Measurements from ENCODE around the gene FBP1. TPM values are rescaled to one million over a fixed set of nuclear protein-coding genes. Genes with fewer than 3 reads are reported as not detected.

Gene FBP1
- total RNA-seq, 4 donors from 2014 or later = 21.3 to 55.7 (median 44.6) TPM

DNA sequence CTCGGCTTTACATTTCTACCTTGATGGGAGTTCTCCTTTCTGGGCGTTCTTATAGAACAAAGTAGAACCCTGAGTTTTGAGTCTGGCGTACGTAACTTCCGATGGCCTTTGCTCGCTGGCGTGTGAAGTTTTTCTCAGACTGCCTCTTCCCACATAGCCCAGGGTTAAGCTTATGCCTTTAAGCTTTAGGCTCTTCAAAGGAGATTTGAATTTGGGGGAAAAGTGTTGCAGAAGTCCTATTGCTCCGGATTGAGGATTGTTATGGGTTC, 32.0 kb downstream of the FBP1 start:
- H3K4me3 ChIP-seq = no peak overlapping the region
- no peaks in the 10 kb centered on the region for H3K9me3 ChIP-seq
- H3K4me1 ChIP-seq = peaks cover 29 to 74% (median 46%) of the 10 kb centered on the region in 4 donors
- 58 to 61% methylated on average over 2 to 8 of the region's 8 CpGs for WGBS, 2 donors (ENCODE audit: low coverage in 1 of 2)
- in situ Hi-C loops (cut with MboI; ENCODE audit: low pct_ligation_motif_present in 1 of 4, low pct_unique_long_range_greater_than_20kb in 1 of 4, low sequenced_read_pairs in 3 of 4) (no loop called here), intact Hi-C loops (cut with DNase I; ENCODE audit: low total_unique reads) (no loop called here)
- DNase-seq = no peak
- no peaks in the 10 kb centered on the region for H3K27me3 ChIP-seq
- TF ChIP-seq POLR2AphosphoS5 (IDR thresholded peaks at IDR 0.05) = no peak
- TF ChIP-seq, protein P1, sequence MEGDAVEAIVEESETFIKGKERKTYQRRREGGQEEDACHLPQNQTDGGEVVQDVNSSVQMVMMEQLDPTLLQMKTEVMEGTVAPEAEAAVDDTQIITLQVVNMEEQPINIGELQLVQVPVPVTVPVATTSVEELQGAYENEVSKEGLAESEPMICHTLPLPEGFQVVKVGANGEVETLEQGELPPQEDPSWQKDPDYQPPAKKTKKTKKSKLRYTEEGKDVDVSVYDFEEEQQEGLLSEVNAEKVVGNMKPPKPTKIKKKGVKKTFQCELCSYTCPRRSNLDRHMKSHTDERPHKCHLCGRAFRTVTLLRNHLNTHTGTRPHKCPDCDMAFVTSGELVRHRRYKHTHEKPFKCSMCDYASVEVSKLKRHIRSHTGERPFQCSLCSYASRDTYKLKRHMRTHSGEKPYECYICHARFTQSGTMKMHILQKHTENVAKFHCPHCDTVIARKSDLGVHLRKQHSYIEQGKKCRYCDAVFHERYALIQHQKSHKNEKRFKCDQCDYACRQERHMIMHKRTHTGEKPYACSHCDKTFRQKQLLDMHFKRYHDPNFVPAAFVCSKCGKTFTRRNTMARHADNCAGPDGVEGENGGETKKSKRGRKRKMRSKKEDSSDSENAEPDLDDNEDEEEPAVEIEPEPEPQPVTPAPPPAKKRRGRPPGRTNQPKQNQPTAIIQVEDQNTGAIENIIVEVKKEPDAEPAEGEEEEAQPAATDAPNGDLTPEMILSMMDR (IDR thresholded peaks at IDR 0.05) = no peak
- TF ChIP-seq POLR2A (IDR thresholded peaks at IDR 0.05) = no peak
- no peak for TF ChIP-seq EP300 (IDR thresholded peaks at IDR 0.05; ENCODE audit: low read depth)
- H3K36me3 ChIP-seq = no peaks in the 10 kb centered on the region
- peak overlapping the region; percentile 85 to 89 (median 88) for H3K27ac ChIP-seq

DNA sequence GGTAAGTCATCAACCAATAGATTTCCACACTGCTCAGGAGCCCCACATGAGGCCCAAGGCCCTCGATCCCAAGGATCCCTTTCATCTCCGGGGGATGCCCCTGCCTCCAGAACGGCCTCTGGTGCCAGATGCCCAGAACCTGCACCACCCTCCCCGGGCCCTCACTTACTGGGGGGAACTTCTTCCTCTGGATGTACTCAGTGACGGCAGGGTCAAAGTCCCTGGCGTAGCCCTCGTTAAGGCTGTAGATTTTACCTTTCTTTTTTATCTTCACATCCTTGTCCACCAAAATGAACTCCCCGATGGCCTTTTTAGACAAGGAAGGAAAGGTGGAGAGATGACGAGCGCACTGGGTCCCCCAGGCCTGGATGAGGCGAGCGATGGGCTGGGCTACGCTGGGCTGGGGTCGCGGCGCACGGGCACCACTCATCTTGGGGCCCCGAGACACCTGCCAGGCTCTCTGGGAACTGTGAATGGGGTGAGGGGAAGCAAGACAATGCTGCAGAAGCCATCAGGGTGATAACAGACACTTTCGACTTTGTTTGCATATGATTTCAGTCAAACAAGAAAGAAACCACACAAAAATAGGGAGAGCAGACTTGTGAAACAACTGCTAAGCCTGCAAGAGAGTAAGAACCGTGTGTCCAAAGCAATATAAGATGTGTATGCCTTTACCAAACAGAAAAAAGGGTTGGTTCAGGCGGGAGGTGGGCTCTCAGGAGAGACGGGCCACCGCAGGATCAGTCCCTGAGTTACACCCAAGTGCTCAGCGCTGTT, 32.5 kb downstream of the FBP1 start:
- H3K36me3 ChIP-seq = no peaks in the 10 kb centered on the region
- no peaks in the 10 kb centered on the region for H3K27me3 ChIP-seq
- H3K4me1 ChIP-seq = peaks cover 28 to 69% (median 46%) of the 10 kb centered on the region in 4 donors
- peak overlapping the region; percentile 85 to 89 (median 88) for H3K27ac ChIP-seq
- H3K9me3 ChIP-seq = no peaks in the 10 kb centered on the region
- intact Hi-C loops (cut with DNase I; ENCODE audit: low total_unique reads) (no loop called here), in situ Hi-C loops (cut with MboI; ENCODE audit: low pct_ligation_motif_present in 1 of 4, low pct_unique_long_range_greater_than_20kb in 1 of 4, low sequenced_read_pairs in 3 of 4) (no loop called here)
- TF ChIP-seq POLR2AphosphoS5 (IDR thresholded peaks at IDR 0.05) (peak in 2 of 3 donors; percentile 15 to 26), POLR2A (IDR thresholded peaks at IDR 0.05) (no peak)
- 51 to 62% methylated on average over 3 to 24 of the region's 24 CpGs for WGBS, 2 donors (ENCODE audit: low coverage in 1 of 2)
- no peak overlapping the region for H3K4me3 ChIP-seq
- DNase-seq = peak; percentile 63

DNA sequence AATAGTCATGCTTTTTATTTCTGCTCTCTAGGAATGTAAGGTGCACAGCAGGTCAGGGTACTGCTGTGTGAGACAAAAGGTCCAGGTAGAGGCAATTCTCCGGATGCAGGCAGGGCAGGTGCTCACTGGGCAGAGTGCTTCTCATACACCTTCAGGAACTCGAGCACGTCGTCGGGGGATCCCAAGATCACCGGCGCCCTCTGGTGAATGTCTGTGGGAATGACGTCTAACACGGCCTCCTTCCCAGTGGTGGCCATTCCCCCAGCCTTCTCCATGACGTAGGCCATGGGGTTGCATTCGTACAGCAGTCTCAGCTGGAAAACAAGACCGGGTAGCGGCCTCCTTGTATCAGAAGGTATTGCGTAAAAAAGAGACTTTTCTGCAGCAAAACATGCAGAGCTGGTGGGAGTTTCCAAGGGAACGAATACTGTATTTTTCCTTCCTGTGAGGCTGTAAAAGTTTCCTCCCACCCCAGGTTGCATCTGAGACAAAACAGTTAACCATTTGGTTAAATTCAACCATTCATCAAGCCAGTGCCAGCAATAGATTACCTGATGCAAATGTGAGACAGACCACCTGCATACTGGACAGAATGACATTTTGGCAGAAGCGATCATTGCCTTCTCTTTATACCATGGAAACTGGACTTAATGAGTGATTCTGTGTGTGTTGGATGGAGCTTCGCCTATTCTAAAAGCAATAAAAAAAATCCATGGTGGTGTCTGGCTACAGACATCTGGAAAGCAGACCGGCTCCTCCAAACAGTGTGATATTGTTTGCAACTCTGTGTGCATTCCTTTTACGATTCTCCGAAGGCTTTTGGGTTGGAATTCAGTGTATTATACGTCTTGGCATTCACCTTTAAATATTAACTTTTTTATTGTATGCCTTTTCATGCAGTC, 35.8 kb downstream of the FBP1 start:
- peak overlapping the region; percentile 75 to 89 (median 80) for H3K27ac ChIP-seq
- WGBS, 2 donors (ENCODE audit: low coverage in 1 of 2) = 15 to 19% methylated on average over 6 to 21 of the region's 21 CpGs
- no peaks in the 10 kb centered on the region for H3K36me3 ChIP-seq
- H3K4me3 ChIP-seq = no peak overlapping the region
- intact Hi-C loops (cut with DNase I; ENCODE audit: low total_unique reads) = no loop called here
- peak; percentile 84 for DNase-seq
- H3K27me3 ChIP-seq = no peaks in the 10 kb centered on the region
- no peak for TF ChIP-seq POLR2AphosphoS5 (IDR thresholded peaks at IDR 0.05)
- no peak for TF ChIP-seq EP300 (IDR thresholded peaks at IDR 0.05; ENCODE audit: low read depth)
- TF ChIP-seq, protein P1 (IDR thresholded peaks at IDR 0.05) = peak; percentile 48 to 75 (median 66)
- peak; percentile 5 for TF ChIP-seq POLR2A (IDR thresholded peaks at IDR 0.05)
- in situ Hi-C loops (cut with MboI; ENCODE audit: low pct_ligation_motif_present in 1 of 4, low pct_unique_long_range_greater_than_20kb in 1 of 4, low sequenced_read_pairs in 3 of 4) = no loop called here
- H3K9me3 ChIP-seq = no peaks in the 10 kb centered on the region
- peaks cover 26 to 64% (median 46%) of the 10 kb centered on the region in 4 donors for H3K4me1 ChIP-seq

DNA sequence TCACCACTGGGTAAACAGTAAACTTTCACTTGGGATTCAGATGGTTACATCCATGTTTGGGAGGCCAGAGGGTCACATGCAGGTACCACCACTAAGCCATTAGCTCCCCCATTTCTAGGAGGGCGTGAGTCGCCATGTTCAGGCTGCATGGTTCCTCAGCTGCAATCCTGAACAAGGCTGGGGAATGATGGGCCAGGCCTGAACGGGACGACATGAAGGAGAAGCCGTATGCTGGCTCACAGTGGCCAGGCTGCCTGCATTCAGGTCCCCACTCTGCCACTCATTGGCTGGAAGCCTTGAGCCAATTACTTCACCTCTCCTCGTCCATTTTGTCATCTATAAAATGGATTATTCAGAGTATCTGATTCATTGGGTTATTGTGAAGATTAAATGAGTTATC, 36.7 kb downstream of the FBP1 start:
- H3K9me3 ChIP-seq = no peaks in the 10 kb centered on the region
- peak overlapping the region in 2 of 4 donors; percentile 79 to 81 for H3K27ac ChIP-seq
- intact Hi-C loops (cut with DNase I; ENCODE audit: low total_unique reads) (no loop called here), in situ Hi-C loops (cut with MboI; ENCODE audit: low pct_ligation_motif_present in 1 of 4, low pct_unique_long_range_greater_than_20kb in 1 of 4, low sequenced_read_pairs in 3 of 4) (no loop called here)
- 83% methylated on average over 6 of the region's 6 CpGs; no CpG with 5 or more reads in 1 of the 2 donors for WGBS, 2 donors (ENCODE audit: low coverage in 1 of 2)
- DNase-seq = no peak
- TF ChIP-seq POLR2AphosphoS5 (IDR thresholded peaks at IDR 0.05) (no peak), POLR2A (IDR thresholded peaks at IDR 0.05) (no peak), EP300 (IDR thresholded peaks at IDR 0.05; ENCODE audit: low read depth) (no peak)
- TF ChIP-seq, protein P1 (IDR thresholded peaks at IDR 0.05) = no peak
- H3K4me1 ChIP-seq = peaks cover 25 to 58% (median 43%) of the 10 kb centered on the region in 4 donors
- H3K4me3 ChIP-seq = no peak overlapping the region
- no peaks in the 10 kb centered on the region for H3K27me3 ChIP-seq
- no peaks in the 10 kb centered on the region for H3K36me3 ChIP-seq
